Cardiac septum (tissue), 1 donor: ENCODE data around the gene SETX. TPM values are rescaled to one million over a fixed set of nuclear protein-coding genes. Genes with fewer than 3 reads are reported as not detected.
"Not testable (repeated sequence)": the region's sequence is repeated elsewhere in the genome, so short reads cannot be mapped to it uniquely, and the experiment has no call there.

ENCODE experiments used
- DNase-seq: peaks from one replicate; pipeline ENCODE4 v3.0.0-alpha.2; 2020; ENCODE audit warnings: low spot score
- intact Hi-C: fragments of 100-400 bp; cut with DNase I; formaldehyde crosslinking; loops from one replicate; pipeline ENCODE4 v1.14.0; 2022
- long read RNA-seq: library from polyadenylated mRNA; unstranded; transcript quantifications from one replicate; pipeline ENCODE4 v2.0.0, GENCODE V29; 2021
- total RNA-seq: library from RNA; stranded (reverse); fragmentation: NEBNext Ultra II Directional; extraction: Animal tissue kit (Norgen Biotek cat#: 25700); gene quantifications from one replicate; pipeline ENCODE4 v1.2.1, GENCODE V29; 2021
- donor health status: DM: no; HTN: no; CAD: no.

SETX gene, protein sequence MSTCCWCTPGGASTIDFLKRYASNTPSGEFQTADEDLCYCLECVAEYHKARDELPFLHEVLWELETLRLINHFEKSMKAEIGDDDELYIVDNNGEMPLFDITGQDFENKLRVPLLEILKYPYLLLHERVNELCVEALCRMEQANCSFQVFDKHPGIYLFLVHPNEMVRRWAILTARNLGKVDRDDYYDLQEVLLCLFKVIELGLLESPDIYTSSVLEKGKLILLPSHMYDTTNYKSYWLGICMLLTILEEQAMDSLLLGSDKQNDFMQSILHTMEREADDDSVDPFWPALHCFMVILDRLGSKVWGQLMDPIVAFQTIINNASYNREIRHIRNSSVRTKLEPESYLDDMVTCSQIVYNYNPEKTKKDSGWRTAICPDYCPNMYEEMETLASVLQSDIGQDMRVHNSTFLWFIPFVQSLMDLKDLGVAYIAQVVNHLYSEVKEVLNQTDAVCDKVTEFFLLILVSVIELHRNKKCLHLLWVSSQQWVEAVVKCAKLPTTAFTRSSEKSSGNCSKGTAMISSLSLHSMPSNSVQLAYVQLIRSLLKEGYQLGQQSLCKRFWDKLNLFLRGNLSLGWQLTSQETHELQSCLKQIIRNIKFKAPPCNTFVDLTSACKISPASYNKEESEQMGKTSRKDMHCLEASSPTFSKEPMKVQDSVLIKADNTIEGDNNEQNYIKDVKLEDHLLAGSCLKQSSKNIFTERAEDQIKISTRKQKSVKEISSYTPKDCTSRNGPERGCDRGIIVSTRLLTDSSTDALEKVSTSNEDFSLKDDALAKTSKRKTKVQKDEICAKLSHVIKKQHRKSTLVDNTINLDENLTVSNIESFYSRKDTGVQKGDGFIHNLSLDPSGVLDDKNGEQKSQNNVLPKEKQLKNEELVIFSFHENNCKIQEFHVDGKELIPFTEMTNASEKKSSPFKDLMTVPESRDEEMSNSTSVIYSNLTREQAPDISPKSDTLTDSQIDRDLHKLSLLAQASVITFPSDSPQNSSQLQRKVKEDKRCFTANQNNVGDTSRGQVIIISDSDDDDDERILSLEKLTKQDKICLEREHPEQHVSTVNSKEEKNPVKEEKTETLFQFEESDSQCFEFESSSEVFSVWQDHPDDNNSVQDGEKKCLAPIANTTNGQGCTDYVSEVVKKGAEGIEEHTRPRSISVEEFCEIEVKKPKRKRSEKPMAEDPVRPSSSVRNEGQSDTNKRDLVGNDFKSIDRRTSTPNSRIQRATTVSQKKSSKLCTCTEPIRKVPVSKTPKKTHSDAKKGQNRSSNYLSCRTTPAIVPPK (N-terminal part only)
- 30.0 TPM for total RNA-seq
- long read RNA-seq, partial matches to known transcripts, result 8 of 13 reads
- long read RNA-seq, other reads (novel, unspliced or antisense), result 5 of 13 reads

DNA sequence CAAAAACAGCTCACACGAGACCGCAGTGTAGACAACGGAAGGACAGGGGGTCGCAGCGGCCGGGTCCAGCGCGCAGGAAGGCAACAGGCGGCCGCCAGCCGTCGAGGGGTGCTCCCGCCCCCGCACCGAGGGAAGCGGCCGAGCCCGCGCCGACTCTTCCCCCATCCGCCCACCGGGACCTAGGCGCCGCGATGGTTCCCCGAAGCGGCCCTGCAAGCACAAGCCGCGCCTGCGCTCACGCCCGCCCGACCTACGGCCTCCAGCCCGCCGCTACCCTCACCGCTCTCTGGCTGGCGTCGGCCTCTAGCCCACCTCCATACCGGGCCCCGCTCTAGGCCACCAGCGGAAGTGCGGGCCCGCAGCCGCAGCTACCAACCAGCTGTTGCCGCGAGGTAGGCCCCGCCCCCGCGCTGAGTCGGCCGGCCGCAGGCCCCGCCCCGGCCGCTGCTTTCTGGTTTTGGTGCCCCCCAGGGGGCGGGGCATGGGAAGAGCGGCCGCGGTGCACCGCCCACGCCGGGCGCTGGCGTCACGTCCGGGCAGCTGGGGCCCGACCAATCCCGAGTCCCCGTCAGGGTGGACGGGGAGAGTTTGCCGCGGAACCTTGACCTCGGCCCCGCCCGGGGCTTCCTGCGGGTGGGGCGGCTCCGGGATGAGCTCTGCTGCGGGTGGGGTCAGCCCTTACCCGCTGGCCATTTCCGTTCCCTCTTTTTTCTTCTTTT is at the start of gene SETX:
SETX (minus strand) TSS at position 350 of the 719 bp plus-strand sequence. CDS start 5,558 bp downstream, outside the sequence.
- intact Hi-C loops, result loop anchor here (1.0 kb wide), 1 partner anchor 52 kb away; the partner anchor contains the start of gene TTF1
- DNase-seq, result peak; percentile 99

DNA sequence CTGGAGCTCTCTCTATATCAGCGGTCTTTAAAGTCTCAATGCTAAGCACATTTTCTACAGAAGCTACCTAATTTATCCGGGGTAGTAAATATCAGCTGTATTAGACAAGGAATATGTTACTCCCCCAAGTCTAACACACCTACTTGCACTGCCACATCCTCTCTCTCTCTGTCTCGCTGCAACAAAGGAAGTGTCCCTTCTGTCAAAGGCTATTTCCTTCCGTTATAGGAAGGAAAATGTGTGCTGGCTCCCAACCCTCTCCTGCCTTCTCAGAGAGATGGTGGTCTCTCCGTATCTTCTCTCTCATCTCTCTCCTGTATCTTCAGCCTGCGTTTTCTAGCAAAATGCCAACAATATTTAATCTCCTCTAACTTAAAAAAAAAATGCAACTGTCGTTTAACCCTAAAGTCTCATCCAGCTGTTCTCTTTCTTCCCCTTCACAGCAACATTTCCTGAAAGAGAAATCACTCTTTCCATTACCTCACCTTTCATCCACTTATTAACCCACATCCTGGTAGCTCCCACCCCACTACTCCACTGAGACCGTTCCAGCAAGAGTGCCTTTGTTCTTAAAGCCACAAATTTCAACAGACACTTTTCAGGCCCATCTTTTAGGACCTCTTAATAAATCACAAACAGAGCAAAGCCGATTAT is 49.6 kb upstream of the SETX start:
- intact Hi-C loops, result loop anchor here (10.0 kb wide), 1 partner anchor 270 kb away; the partner anchor contains the start of gene GTF3C4
- DNase-seq, result no peak

DNA sequence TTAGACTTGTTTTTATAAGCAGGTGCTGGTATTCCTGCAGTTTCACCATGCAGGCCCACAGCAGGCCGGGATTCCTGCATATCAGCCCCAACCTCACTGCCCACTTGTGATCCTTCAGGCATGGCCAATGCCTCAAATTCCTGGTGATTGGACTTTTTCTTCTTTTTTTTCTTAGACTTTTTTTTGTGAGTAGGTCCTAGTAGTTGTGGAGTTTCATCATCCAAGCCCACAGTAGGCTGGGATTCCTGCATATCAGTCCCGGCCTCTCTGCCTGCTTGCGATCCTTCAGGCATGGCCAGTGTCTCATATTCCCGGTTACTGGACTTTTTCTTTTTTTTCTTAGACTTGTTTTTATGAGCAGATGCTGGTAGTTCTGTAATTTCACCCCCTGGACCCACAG is 47.0 kb upstream of the SETX start:
- intact Hi-C loops, result loop anchor here (10.0 kb wide), 1 partner anchor 273 kb away; the partner anchor contains the start of gene GTF3C4
- DNase-seq, result no peak

DNA sequence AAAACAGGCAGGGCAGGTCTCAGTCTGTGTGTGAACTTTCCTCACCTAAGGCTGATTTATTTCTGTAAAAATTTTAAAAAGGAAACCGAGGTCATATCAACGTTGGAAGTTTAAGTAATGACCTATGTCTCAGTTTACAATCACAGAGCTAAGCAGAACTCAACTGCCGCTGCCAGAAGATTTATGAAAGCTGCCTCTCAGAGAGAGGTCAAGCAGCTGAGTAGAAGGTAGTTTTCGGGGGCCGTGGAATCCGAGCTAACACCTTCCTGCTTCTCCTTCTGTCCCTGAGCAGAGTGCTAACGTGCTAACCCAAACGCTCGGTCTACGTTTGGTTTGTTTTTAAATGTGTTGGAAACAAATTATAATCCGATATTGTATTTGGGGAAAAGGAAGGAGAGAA is 40.8 kb upstream of the SETX start:
- DNase-seq, result no peak
- intact Hi-C loops, result no loop called here

DNA sequence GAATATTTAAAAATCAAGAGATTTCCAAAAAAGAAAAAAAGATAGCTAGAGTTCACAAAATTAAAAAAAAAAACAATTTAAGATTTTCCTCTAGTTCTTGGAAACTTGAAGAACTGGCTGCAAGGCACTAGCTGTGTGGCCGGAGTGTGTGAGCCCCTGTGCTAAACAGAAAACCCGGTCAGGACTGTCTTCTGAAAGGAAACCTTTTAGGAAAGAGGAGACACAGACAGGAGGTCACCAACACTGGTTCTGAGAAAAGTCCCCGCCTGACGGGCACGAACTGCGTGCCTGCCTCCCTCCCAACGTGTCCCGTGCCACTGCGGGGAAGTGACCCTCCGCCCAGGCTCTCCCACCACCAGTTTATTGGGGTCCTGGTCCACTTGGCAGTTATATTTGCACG is 36.7 kb upstream of the SETX start:
- intact Hi-C loops, result no loop called here
- no peak for DNase-seq

DNA sequence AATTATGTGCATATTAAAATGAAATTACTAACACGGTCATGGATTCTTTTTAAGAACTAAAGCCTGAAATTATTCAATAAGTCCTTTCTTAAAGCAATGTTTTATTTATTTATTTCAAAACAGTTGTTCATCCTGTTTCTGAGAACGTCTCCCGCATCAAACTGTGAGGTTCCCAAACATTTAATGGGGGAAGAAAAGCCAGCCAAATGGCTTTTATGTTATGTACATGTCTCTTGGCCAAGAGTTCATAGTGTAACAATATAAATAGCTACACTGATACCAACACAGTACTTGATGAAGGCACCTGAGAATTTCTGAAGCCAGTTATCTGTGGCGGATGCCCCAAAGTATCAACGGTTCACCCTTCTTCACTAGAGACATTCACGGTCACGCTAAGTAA is 36.2 kb upstream of the SETX start:
- no peak for DNase-seq
- intact Hi-C loops, result no loop called here

DNA sequence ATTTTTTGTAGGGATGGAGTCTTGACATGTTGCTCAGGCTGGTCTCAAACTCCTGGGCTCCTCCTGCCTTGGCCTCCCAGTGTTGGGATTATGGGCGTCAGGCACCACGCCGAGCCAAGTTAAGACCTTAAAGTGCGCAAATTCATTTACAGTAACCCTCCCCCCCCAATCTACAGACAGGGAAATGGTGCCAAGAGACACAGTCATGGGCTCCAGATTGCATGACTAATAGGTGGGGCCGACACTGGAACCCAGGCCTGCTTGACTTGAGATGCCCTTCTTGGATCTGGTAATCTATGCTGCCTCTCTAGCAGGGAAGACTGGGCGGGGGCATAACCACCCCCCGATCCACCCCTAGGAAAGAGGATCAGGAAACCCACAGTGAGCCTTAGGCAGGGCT is 32.3 kb upstream of the SETX start:
- intact Hi-C loops, result no loop called here

DNA sequence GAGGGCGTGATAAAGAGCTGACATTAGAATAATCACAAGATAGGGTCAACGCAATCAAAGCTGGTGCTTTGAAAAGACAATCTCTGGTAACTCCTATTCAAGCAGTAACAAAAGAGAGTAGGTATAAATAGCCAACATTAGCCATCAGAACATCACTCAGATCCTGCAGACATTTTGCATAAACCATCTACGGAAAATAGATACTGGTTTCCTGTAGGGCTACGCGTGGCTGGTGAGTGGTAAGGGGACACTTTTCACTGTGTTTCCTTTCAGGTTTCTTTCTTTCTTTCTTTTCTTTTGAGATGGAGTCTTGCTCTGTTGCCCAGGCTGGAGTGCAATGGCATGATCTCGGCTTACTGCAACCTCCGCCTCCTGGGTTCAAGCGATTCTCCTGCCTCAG is 29.6 kb upstream of the SETX start:
- intact Hi-C loops, result no loop called here
- DNase-seq, result no peak

More for the DNA sequence above, 32.3 kb upstream of the SETX start:
- no peak for DNase-seq

DNA sequence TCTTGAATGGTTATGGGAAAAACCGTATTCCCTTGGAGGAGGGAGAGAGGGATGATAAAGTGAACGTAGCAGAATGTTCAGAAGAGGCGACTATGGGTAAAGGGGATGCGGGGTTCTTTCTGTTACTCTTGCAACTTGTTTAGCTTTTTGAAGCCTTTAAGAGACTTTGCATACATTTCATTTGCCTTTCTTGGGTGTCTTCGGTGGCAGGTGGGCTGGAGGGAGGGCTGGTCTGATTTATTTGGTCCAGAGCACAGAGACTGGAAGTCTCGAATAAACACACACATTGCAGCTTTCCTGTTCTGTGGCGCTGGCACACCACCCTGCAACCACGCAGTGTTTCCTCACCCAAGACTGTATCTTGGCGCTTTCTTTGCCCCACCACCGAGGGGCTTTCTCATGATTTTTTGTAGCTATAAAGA is 28.7 kb upstream of the SETX start:
- intact Hi-C loops, result no loop called here
- no peak for DNase-seq

DNA sequence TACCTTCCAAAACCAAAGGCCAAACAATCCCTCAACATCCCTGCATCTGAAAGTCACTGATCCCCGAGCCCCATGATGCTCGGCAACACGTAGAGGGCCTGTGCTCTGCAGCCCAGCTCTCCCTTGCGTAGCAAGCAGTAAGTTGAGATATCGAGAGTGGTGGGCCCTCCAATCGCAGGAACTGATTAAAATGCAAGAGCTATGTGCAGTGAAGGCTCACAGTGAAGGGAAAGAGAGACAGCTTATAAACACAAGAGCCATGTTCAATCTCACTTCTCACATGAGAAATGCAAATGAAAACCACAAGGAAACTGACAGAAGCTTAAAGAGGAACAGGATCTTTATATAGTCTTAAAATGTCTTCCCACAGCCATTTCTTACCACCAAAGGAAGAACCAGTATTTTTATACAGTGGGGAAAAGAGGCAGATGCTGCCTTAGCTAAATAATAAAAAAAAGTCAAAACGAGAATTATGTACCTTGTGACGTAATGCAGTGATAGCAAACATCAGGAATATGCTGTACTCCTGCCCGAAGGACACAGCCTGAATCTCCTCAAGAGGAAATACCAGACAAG is 27.3 kb upstream of the SETX start:
- intact Hi-C loops, result no loop called here
- no peak for DNase-seq

DNA sequence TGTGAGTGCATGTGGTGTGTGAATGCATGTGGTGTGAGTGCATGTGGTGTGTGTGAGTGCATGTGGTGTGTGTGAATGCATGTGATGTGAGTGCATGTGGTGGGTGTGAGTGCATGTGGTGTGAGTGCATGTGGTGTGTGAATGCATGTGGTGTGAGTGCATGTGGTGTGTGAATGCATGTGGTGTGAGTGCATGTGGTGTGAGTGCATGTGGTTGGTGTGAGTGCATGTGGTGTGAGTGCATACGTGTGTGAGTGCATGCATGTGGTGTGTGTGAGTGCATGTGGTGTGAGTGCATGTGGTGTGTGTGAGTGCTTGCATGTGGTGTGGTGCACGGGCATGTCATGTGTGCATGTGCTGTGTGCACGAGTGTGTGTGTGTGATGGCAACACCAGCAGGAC is 23.6 kb upstream of the SETX start:
- intact Hi-C loops, result not testable (repeated sequence)

DNA sequence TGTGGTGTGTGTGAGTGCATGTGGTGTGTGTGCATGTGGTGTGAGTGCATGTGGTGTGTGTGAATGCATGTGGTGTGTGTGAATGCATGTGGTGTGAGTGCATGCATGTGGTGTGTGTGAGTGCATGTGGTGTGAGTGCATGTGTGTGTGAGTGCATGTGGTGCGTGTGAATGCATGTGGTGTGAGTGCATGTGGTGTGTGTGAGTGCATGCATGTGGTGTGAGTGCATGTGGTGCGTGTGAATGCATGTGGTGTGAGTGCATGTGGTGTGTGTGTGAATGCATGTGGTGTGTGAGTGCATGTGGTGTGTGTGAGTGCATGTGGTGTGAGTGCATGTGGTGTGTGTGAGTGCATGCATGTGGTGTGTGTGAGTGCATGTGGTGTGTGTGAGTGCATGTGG is 23.0 kb upstream of the SETX start:
- DNase-seq, intact Hi-C loops: not testable (repeated sequence)

More for the DNA sequence above, 23.6 kb upstream of the SETX start:
- not testable (repeated sequence) for DNase-seq

DNA sequence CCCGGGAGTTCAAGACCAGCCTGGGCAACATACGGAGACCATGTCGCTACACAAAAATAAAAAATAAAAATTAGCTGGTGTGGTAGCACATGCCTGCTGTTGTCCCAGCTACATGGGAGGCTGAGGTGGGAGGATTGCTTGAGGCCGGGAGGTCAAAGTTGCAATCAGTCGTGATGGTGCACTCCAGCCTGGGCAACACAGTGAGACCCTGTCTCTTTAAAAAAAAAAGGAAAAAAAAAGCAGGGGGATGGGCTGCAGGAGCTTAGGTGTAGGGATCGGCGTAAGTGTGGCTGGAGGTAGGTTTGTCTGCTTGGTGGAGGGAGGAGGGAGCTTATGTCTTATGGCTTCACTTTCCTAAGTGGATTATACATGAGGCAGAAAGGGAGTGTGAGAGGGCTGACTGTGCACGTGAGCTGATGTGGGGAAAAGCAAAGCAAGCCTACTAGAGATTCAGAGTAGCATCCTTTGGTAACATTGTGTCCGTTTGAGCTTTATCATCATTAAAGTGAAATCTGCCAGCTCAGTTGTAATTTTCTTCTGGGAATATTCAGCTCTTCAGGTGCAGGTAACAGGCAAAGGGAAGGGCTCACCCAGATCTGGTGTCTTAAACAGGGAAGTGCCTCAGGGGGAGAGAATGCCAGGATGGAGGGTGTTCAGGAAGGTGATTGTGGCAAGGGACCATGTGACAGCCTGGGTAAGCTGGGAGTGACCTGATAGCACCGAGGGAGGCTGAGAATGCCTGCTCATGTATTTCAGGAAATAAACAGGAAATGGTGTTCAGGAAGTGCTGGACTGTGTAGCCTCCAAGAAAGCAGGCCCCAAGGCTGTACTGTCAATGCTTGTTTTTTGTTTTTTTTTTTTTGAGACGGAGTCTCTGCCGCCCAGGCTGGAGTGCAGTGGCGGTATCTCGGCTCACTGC is 17.6 kb upstream of the SETX start:
- intact Hi-C loops, result no loop called here
- peak; percentile 89 for DNase-seq

DNA sequence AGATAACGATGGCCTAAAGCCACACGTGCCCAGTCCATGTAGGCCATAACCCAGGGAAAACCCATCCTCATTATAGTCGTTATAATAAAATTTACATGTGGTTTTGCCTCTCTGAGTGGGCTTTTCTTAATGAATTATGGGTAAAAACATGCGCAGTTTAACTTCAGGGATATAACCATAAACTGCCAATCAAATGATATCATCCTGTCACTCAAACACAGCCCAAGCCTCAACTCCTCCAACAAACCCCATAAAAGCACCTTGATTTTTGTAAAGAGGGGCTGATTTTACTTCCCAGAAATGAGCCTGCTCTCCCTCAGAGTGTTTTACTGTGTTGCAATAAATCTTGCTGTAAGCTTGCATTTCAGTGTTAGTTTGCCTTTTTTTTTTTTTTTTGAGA is 15.8 kb upstream of the SETX start:
- intact Hi-C loops, result no loop called here
- no peak for DNase-seq

DNA sequence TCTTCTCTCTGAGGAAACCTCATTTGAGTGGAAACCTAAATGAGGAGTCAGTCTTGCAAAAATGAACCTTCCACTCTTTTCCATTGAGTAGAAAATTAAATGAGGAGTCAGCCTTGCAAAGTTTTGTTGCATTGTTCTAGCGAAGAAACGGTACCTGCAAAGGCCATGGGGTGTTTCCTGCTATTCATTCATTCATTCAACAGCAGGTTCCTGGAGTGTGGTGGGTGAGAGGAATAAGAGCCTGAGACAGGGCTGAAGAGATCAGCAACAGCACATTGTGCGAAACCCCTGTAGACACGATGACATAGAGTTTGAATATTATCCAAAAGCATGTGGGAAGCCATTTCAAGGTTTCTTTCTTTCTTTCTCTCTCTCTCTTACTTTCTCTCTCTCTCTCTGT is 14.6 kb upstream of the SETX start:
- no peak for DNase-seq
- intact Hi-C loops, result no loop called here

DNA sequence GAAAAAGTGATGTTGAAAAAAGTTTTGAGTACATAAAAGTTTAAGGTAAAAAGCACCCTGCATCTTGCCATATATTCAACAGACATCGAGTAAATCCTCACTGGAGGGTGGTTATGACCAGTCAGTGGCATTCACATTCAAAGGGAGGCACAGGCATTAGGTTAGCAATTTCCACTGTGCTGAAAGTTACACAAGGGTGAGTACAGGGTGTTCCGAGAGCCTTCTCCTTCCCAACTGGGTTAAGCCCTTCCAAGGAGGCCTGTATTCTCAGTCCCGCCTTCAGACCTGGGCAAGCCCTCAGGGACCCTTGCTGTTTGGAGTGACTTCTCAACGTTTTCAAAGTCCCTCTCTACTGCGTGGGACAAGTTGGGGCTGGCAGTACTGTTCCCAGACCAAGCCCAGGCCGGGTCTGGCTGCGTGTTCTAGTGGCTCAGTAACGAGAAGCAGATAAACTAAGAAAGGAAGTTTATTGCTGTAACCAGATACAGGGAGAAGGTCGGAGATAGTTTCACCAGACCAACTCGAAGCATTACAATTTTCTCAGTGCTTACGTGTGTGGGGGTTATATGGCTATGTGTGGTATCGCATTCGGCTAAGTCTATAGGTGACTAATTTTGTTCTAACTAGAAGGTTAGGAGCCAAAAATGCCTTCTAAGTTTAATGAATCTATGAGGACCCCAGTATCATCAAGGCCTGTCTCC is 13.0 kb upstream of the SETX start:
- no peak for DNase-seq
- intact Hi-C loops, result no loop called here
